LNCaP clone FGC (cell line): ENCODE results near the gene DMKN.

Source experiments
- DNase-seq: peaks from one replicate; pipeline ENCODE4 v3.0.0-alpha.2; 2011; ENCODE audit warnings: low read depth
- H3K4me3 ChIP-seq: 2 replicates; pipeline ENCODE4 v1.5.1; 2011; ENCODE audit warnings: mild to moderate bottlenecking, low read depth, low read length, control low read depth
- CTCF ChIP-seq: IDR thresholded peaks from 2 replicates; pipeline ENCODE4 v1.5.1; 2012; ENCODE audit warnings: mild to moderate bottlenecking; ENCODE audit not compliant: control insufficient read depth, insufficient read depth; ENCODE audit errors: extremely low read depth

Gene DMKN

GRCh38 chr19:35495107-35496064 lies 18.1 kb downstream of the DMKN start:
- DNase-seq, result peak; percentile 32
- TF ChIP-seq CTCF, result peak; percentile 91
- H3K4me3 ChIP-seq, result no peak overlapping the region

- no peak for DNase-seq
- TF ChIP-seq CTCF, result no peak
Observed at GRCh38 chr19:35493971-35494370, 19.5 kb downstream of the DMKN start.

GRCh38 chr19:35491836-35492360 lies 21.6 kb downstream of the DMKN start:
- no peak for DNase-seq
- no peak overlapping the region for H3K4me3 ChIP-seq
- TF ChIP-seq CTCF, result no peak

More at GRCh38 chr19:35493971-35494370, 19.5 kb downstream of the DMKN start:
- no peak overlapping the region for H3K4me3 ChIP-seq

- H3K4me3 ChIP-seq, result no peak within 1 kb of the TSS
Observed at GRCh38 chr19:35490364-35490763, 23.1 kb downstream of the DMKN start, which contains the start of gene KRTDAP. TSS of gene KRTDAP (minus strand) at chr19:35490464. CDS start at chr19:35490442, 22 bp downstream.

GRCh38 chr19:35488677-35489076 lies 24.8 kb downstream of the DMKN start:
- no peak for TF ChIP-seq CTCF
- H3K4me3 ChIP-seq, result no peak overlapping the region
- DNase-seq, result no peak

More at GRCh38 chr19:35490364-35490763, 23.1 kb downstream of the DMKN start, which contains the start of gene KRTDAP:
- TF ChIP-seq CTCF, result no peak
- no peak for DNase-seq

- no peak for DNase-seq
- no peak overlapping the region for H3K4me3 ChIP-seq
- TF ChIP-seq CTCF, result no peak
Observed at GRCh38 chr19:35487656-35488182, 25.7 kb downstream of the DMKN start.
